H1 (cell line): ENCODE data around the gene KDM1A. TPM values are rescaled to one million over a fixed set of nuclear protein-coding genes. Genes with fewer than 3 reads are reported as not detected.

ENCODE experiments used
- CTCF ChIA-PET: fragments of 300-600 bp; sonication (Branson Sonifier 250); formaldehyde crosslinking; loops from one replicate; lab custom pipeline; 2021; ENCODE audit not compliant: partially characterized antibody; lab: Charles Lee
- POLR2A ChIA-PET: fragments of 300-600 bp; sonication (Branson Sonifier 250); formaldehyde crosslinking; loops from one replicate; lab custom pipeline; 2021; ENCODE audit warnings: inconsistent platforms; ENCODE audit not compliant: partially characterized antibody; lab: Charles Lee
- DNase-seq, 2 experiments: peaks; one replicate each; pipeline versions ENCODE4 v3.0.0 to v3.0.0-alpha.2; 2010 to 2022; ENCODE audit warnings: low spot score in 2 of 2, low read depth in 1 of 2, mixed read lengths in 1 of 2
- FAIRE-seq: peaks from 2 replicates; lab custom pipeline; 2011; peaks lifted over from hg19 to GRCh38; lab: Jason Lieb, UNC
- H2AFZ ChIP-seq: 2 replicates; pipeline ENCODE4 v1.8.1; 2012; ENCODE audit warnings: low read length, inconsistent platforms
- H2AK5ac ChIP-seq: 2 replicates; pipeline ENCODE4 v1.6.1; 2013; ENCODE audit warnings: low read depth, low read length
- H2BK120ac ChIP-seq: replicated peaks from 2 replicates; pipeline ENCODE3; 2013; ENCODE audit warnings: low read depth, low read length, inconsistent platforms
- H2BK12ac ChIP-seq: 2 replicates; pipeline ENCODE4 v1.6.1; 2013; ENCODE audit warnings: low read depth, low read length
- H2BK15ac ChIP-seq: 2 replicates; pipeline ENCODE4 v1.6.1; 2013; ENCODE audit warnings: low read length
- H2BK20ac ChIP-seq: 2 replicates; pipeline ENCODE4 v1.6.1; 2013; ENCODE audit warnings: low read length
- H2BK5ac ChIP-seq: 2 replicates; pipeline ENCODE4 v1.6.1; 2013; ENCODE audit warnings: low read depth, low read length
- H3K14ac ChIP-seq: 2 replicates; pipeline ENCODE4 v1.6.1; 2013; ENCODE audit warnings: inconsistent platforms; ENCODE audit not compliant: insufficient read length
- H3K18ac ChIP-seq: 2 replicates; pipeline ENCODE4 v1.6.1; 2013; ENCODE audit warnings: low read length; ENCODE audit errors: extremely low read depth
- H3K23ac ChIP-seq: 2 replicates; pipeline ENCODE4 v1.6.1; 2013; ENCODE audit warnings: inconsistent platforms; ENCODE audit not compliant: insufficient read length
- H3K23me2 ChIP-seq: 2 replicates; pipeline ENCODE4 v1.6.1; 2013; ENCODE audit warnings: low read depth, low read length
- H3K27ac ChIP-seq: 2 replicates; pipeline ENCODE4 v1.6.1; 2011; ENCODE audit warnings: low read depth, low read length, inconsistent platforms
- H3K27me3 ChIP-seq, 4 experiments: replicated peaks in 1 of 4; 1 replicate in 1 of 4; 2 replicates in 3 of 4; pipeline versions ENCODE4 v1.6.1 to v1.8.1; 2011 to 2013; ENCODE audit warnings: low read length in 3 of 4, mild to moderate bottlenecking in 3 of 4, inconsistent platforms in 2 of 4, mixed read lengths in 2 of 4, moderate library complexity in 1 of 4; ENCODE audit not compliant: control insufficient read depth in 3 of 4, insufficient read depth in 3 of 4; ENCODE audit errors: extremely low read depth in 1 of 4
- H3K36me3 ChIP-seq, 4 experiments: 2 replicates each; pipeline versions ENCODE4 v1.6.1 to v1.8.1; 2011 to 2013; ENCODE audit warnings: mild to moderate bottlenecking in 4 of 4, low read length in 3 of 4, moderate library complexity in 2 of 4, control low read depth in 1 of 4, inconsistent platforms in 1 of 4; ENCODE audit not compliant: insufficient read depth in 4 of 4, control insufficient read depth in 2 of 4
- H3K4ac ChIP-seq: replicated peaks from 2 replicates; pipeline ENCODE3; 2013; ENCODE audit warnings: low read length, low read depth, mixed read lengths, inconsistent platforms; ENCODE audit not compliant: insufficient read length
- H3K4me1 ChIP-seq, 4 experiments: replicated peaks in 1 of 4; 1 replicate in 1 of 4; 2 replicates in 3 of 4; pipeline versions ENCODE4 v1.6.1 to v1.8.1; 2011 to 2013; ENCODE audit warnings: low read length in 3 of 4, inconsistent platforms in 2 of 4, mixed read lengths in 1 of 4; ENCODE audit not compliant: insufficient read depth in 4 of 4, control insufficient read depth in 3 of 4
- H3K4me2 ChIP-seq, 2 experiments: 2 replicates each; pipeline versions ENCODE4 v1.6.1 to v1.8.1; 2011 to 2013; ENCODE audit warnings: low read depth in 2 of 2, low read length in 2 of 2, control low read depth in 1 of 2, inconsistent platforms in 1 of 2, mild to moderate bottlenecking in 1 of 2; ENCODE audit not compliant: insufficient read depth in 1 of 2
- H3K4me3 ChIP-seq, 4 experiments: fragments of 200-600, 300-600 bp in 1 of 4; sonication (generic), shearing (Covaris generic), sonication (Bioruptor Twin) in 1 of 4; 2 replicates each; pipeline versions ENCODE4 v1.5.1 to v1.8.1; 2011 to 2016; ENCODE audit warnings: low read length in 4 of 4, low read depth in 3 of 4, control low read depth in 2 of 4, inconsistent platforms in 2 of 4, mild to moderate bottlenecking in 2 of 4, mixed read lengths in 1 of 4, moderate library complexity in 1 of 4; ENCODE audit not compliant: insufficient read depth in 2 of 4; ENCODE audit errors: extremely low read depth in 1 of 4
- H3K56ac ChIP-seq: replicated peaks from 2 replicates; pipeline ENCODE3; 2013; ENCODE audit warnings: low read depth, mild to moderate bottlenecking, mixed read lengths, low read length, inconsistent platforms; ENCODE audit not compliant: insufficient read length
- H3K79me1 ChIP-seq: 2 replicates; pipeline ENCODE4 v1.6.1; 2013; ENCODE audit warnings: low read depth, low read length, control low read depth
- H3K79me2 ChIP-seq, 2 experiments: 2 replicates each; pipeline versions ENCODE4 v1.6.1 to v1.8.1; 2012 to 2013; ENCODE audit warnings: low read length in 2 of 2, mild to moderate bottlenecking in 2 of 2, inconsistent platforms in 1 of 2; ENCODE audit not compliant: insufficient read depth in 2 of 2, control insufficient read depth in 1 of 2
- H3K9ac ChIP-seq, 4 experiments: replicated peaks in 1 of 4; 1 replicate in 1 of 4; 2 replicates in 3 of 4; pipeline versions ENCODE4 v1.6.1 to v1.8.1; 2011 to 2013; ENCODE audit warnings: low read depth in 3 of 4, low read length in 3 of 4, control low read depth in 2 of 4, mild to moderate bottlenecking in 2 of 4, moderate library complexity in 2 of 4, inconsistent platforms in 1 of 4; ENCODE audit errors: extremely low read depth in 1 of 4
- H3K9me3 ChIP-seq, 2 experiments: 2 replicates each; pipeline versions ENCODE4 v1.6.1 to v1.8.1; 2012 to 2013; ENCODE audit warnings: mild to moderate bottlenecking in 2 of 2, moderate library complexity in 2 of 2, control low read depth in 1 of 2, inconsistent platforms in 1 of 2, low read depth in 1 of 2, low read length in 1 of 2, mixed read lengths in 1 of 2; ENCODE audit not compliant: insufficient read depth in 2 of 2
- H4K20me1 ChIP-seq, 2 experiments: replicated peaks in 1 of 2; 2 replicates each; pipeline versions ENCODE3 to v1.8.1; 2011 to 2013; ENCODE audit warnings: inconsistent platforms in 2 of 2, low read length in 2 of 2, mild to moderate bottlenecking in 1 of 2; ENCODE audit not compliant: insufficient read depth in 2 of 2, control insufficient read depth in 1 of 2
- H4K5ac ChIP-seq: 2 replicates; pipeline ENCODE4 v1.6.1; 2013; ENCODE audit warnings: low read length, low read depth, mixed read lengths, inconsistent platforms; ENCODE audit not compliant: insufficient read length
- H4K8ac ChIP-seq: 2 replicates; pipeline ENCODE4 v1.8.0; 2013; ENCODE audit warnings: mild to moderate bottlenecking, moderate library complexity, low read length, inconsistent platforms; ENCODE audit not compliant: insufficient read depth; ENCODE audit errors: extremely low read depth
- H4K91ac ChIP-seq: replicated peaks from 2 replicates; pipeline ENCODE3; 2013; ENCODE audit warnings: low read length, mixed read lengths, inconsistent platforms; ENCODE audit not compliant: insufficient read length
- ASH2L ChIP-seq: fragments of 200-600, 300-600 bp; sonication (generic); IDR thresholded peaks from one replicate; pipeline ENCODE4 v1.7.1; 2017; ENCODE audit warnings: low read length
- ATF3 ChIP-seq: IDR thresholded peaks from 2 replicates; pipeline ENCODE4 v1.6.1; 2011; ENCODE audit warnings: low read depth, mild to moderate bottlenecking, low read length; ENCODE audit not compliant: insufficient read depth
- BACH1 ChIP-seq: IDR thresholded peaks from 2 replicates; pipeline ENCODE4 v1.6.1; 2012; ENCODE audit warnings: low read length, improper control_type of control experiment
- JUND ChIP-seq: IDR thresholded peaks from 2 replicates; pipeline ENCODE4 v1.6.1; 2011; ENCODE audit warnings: mild to moderate bottlenecking, improper control_type of control experiment, low read length
- PHF8 ChIP-seq: fragments of 200-600 bp; sonication (generic); conservative IDR thresholded peaks from 2 replicates; pipeline ENCODE4 v1.7.1; 2012; ENCODE audit warnings: low read depth, mild to moderate bottlenecking, inconsistent platforms, low read length, moderate library complexity
- YY1 ChIP-seq: IDR thresholded peaks from 2 replicates; pipeline ENCODE4 v1.6.1; 2011; ENCODE audit warnings: low read depth, mild to moderate bottlenecking, low read length
- WGBS, 2 experiments: shearing (Covaris generic) in 1 of 2; methylation state at CpG; one replicate each; pipeline versions ENCODE4 v1.1.6 to v1.1.7; 2013 to 2015; ENCODE audit warnings: low lambda C conversion rate in 2 of 2, mixed read lengths in 2 of 2, inconsistent platforms in 1 of 2, low coverage in 1 of 2, missing lambda C conversion rate in 1 of 2; ENCODE audit not compliant: insufficient replicate concordance in 2 of 2, insufficient coverage in 1 of 2, insufficient read length in 1 of 2; ENCODE audit errors: extremely low coverage in 1 of 2, missing lambda C conversion rate in 1 of 2; 5-methylcytosine and 5-hydroxymethylcytosine counted together
- polyA plus RNA-seq, 7 experiments: library from polyadenylated mRNA; depleted of rRNA in 3 of 7; stranded (reverse) in 5 of 7; unstranded in 2 of 7; fragments of >200 nt in 5 of 7; fragments of 200-250 nt in 2 of 7; gene quantifications; 1 replicate in 5 of 7; 2 replicates in 1 of 7; 4 replicates in 1 of 7; pipeline versions ENCODE4 v1.2.1 to v1.2.3, GENCODE V29; 2011 to 2013; ENCODE audit warnings: missing spikeins in 2 of 7, mixed read lengths in 2 of 7
- total RNA-seq: library from RNA; stranded (reverse); fragmentation: NEBNext Ultra II Directional; extraction: Animal tissue kit (Norgen Biotek cat#: 25700); gene quantifications from 2 replicates; pipeline ENCODE4 v1.2.1, GENCODE V29; 2021

KDM1A gene
- total and polyA plus RNA-seq, 2 of the 8 experiments (the other 6 are each of a cell fraction or from before 2014, with no cell fraction given) = 216 to 275 TPM

GRCh38 chr1:22970096-22970495, 49.2 kb upstream of the KDM1A start:
- Histone ChIP-seq H3K27me3 (no peaks in the 10 kb centered on the region; a peak in 1 of 7 replicates), H3K27ac (no peak overlapping the region), H3K23ac (no peak overlapping the region), H3K4me3 (no peak overlapping the region), H4K91ac (no peak overlapping the region), H2BK12ac (no peak overlapping the region), H3K18ac (no peak overlapping the region), H3K79me1 (no peaks in the 10 kb centered on the region), H2BK20ac (no peak overlapping the region), H4K5ac (no peak overlapping the region), H3K36me3 (no peaks in the 10 kb centered on the region), H3K4ac (no peak overlapping the region), H4K8ac (no peak overlapping the region), H3K56ac (no peak overlapping the region), H4K20me1 (no peaks in the 10 kb centered on the region), H3K4me1 (peaks cover 0 to 2% (median 0%) of the 10 kb centered on the region in 4 experiments; a peak in 1 of 7 replicates), H2BK5ac (no peak overlapping the region), H3K79me2 (no peaks in the 10 kb centered on the region), H3K4me2 (no peak overlapping the region), H3K9ac (no peak overlapping the region), H3K9me3 (no peaks in the 10 kb centered on the region), H2AK5ac (no peak overlapping the region), H2BK15ac (no peak overlapping the region), H2BK120ac (no peak overlapping the region), H3K23me2 (no peaks in the 10 kb centered on the region), H2AFZ (no peak overlapping the region), H3K14ac (no peak overlapping the region)
- WGBS, 2 experiments = 78% methylated on average over 2 of the region's 2 CpGs; no CpG with 5 or more reads in 1 of the 2 experiments
- no peak for FAIRE-seq
- no peak for TF ChIP-seq BACH1
- no peak for TF ChIP-seq YY1
- no peak for TF ChIP-seq JUND
- TF ChIP-seq ASH2L = no peak
- TF ChIP-seq ATF3 = no peak
- TF ChIP-seq PHF8 = no peak
- ChIA-PET CTCF (interaction anchor here (1.5 kb wide), 1 partner anchor 265 kb away, joined by 3 read pairs; no protein-coding TSS in a partner anchor), POLR2A (no interaction called here)
- no peak for DNase-seq
